NCI-H446 (cell line): Measurements from ENCODE around the gene JAML.

Source experiments
- DNase-seq, 2 experiments: peaks; one replicate each; lab custom pipeline; 2025; lab: John Stamatoyannopoulos, UW

Gene JAML

DNA sequence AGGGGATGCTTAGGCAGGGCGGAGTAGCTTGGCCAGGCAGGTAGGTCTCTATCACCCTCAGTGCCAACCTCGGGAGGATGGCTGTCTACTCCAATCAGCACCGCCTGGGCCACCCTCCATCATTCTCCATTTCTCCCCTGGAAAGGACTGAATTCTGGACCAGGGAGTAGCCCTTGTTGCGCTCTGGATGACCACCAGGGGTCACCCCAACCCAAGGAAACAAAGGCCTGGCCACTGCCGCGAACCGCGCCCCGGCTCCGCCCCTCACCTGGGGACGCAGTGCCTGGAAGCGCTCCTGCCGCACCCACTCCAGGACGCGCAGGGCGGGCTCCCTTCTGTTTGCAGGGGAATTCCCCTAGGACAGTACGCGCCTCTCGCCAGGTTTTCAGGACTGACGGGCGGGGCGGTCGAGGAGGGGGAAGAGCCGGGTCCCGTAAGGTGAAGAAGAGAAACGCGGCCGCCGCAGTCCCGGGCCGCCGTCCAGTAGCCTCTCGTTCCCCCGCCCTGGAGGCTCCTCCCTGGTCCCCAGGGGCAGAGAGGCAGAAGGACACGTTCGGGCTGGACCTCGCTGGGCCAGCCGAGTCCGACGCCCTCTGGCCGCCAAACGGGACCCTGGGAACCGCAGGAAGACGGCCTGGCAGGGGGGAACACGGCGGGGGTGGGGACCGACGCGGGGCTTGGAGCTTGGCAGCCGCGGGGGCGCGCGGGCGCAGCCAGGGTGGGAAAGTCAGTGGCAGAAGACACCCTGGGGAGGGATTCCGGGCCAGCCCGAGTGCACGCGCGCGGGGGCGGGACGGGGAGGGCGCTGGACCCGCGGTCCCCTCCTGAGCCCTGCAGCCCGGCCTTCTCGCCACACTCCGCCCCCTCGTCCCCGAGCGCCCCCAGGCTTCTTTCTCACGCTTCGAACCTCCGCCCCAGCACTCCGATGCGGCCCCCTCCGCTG is 79.3 kb downstream of the JAML start:
- DNase-seq: peak; percentile 56 to 80

GRCh38 chr11:118144301-118145268 is 80.2 kb downstream of the JAML start:
- DNase-seq: no peak
